Stimulated activated naive CD8-positive, alpha-beta T cell treated with anti-CD3 and anti-CD28 coated beads, Interleukin-15, Interleukin-2, amounts not matched to agents 100 U/mL and 50 U/mL, for 24 hours (primary cell): ENCODE results near the gene SLC9A9.

Source experiments
- ATAC-seq: fragments of 150-1000 bp; cut with Tn5 transposase; one replicate; pipeline ENCODE4 v1.10.0; 2021
- DNase-seq: peaks from one replicate; pipeline ENCODE4 v3.0.0; 2021

SLC9A9 gene

GRCh38 chr3:143506190-143506589 lies 342.1 kb downstream of the SLC9A9 start:
- ATAC-seq (no peak), DNase-seq (no peak)

- DNase-seq (no peak), ATAC-seq (no peak)
These were observed 344.9 kb downstream of the SLC9A9 start for GRCh38 chr3:143503325-143503885.

GRCh38 chr3:143502081-143502480 lies 346.2 kb downstream of the SLC9A9 start:
- DNase-seq (no peak), ATAC-seq (no peak)

GRCh38 chr3:143497382-143497781 lies 350.9 kb downstream of the SLC9A9 start:
- DNase-seq (no peak), ATAC-seq (no peak)

- ATAC-seq = no peak
These were observed 352.1 kb downstream of the SLC9A9 start for GRCh38 chr3:143496191-143496590.

GRCh38 chr3:143495527-143495926 lies 352.7 kb downstream of the SLC9A9 start:
- ATAC-seq (no peak), DNase-seq (no peak)

More at GRCh38 chr3:143496191-143496590, 352.1 kb downstream of the SLC9A9 start:
- no peak for DNase-seq

GRCh38 chr3:143486611-143487010 lies 361.7 kb downstream of the SLC9A9 start:
- DNase-seq = no peak
- no peak for ATAC-seq

- ATAC-seq = no peak
- no peak for DNase-seq
These were observed 363.3 kb downstream of the SLC9A9 start for GRCh38 chr3:143484846-143485512.

- ATAC-seq = no peak
- DNase-seq = no peak
These were observed 365.1 kb downstream of the SLC9A9 start for GRCh38 chr3:143483214-143483613.

GRCh38 chr3:143482106-143483088 lies 365.9 kb downstream of the SLC9A9 start:
- DNase-seq = no peak
- ATAC-seq = no peak

- ATAC-seq = no peak
- no peak for DNase-seq
These were observed 367.9 kb downstream of the SLC9A9 start for GRCh38 chr3:143480344-143480743.

GRCh38 chr3:143479727-143480126 lies 368.5 kb downstream of the SLC9A9 start:
- DNase-seq (no peak), ATAC-seq (no peak)

GRCh38 chr3:143478115-143478693 lies 370.1 kb downstream of the SLC9A9 start:
- ATAC-seq (peak; percentile 32), DNase-seq (no peak)

GRCh38 chr3:143476965-143477640 lies 371.2 kb downstream of the SLC9A9 start:
- DNase-seq = no peak
- ATAC-seq = no peak

GRCh38 chr3:143475981-143476380 lies 372.3 kb downstream of the SLC9A9 start:
- ATAC-seq (no peak), DNase-seq (no peak)

GRCh38 chr3:143472731-143473523 lies 375.3 kb downstream of the SLC9A9 start:
- no peak for DNase-seq
- no peak for ATAC-seq

- ATAC-seq = no peak
- no peak for DNase-seq
These were observed 376.6 kb downstream of the SLC9A9 start for GRCh38 chr3:143471705-143472104.

GRCh38 chr3:143469159-143469558 lies 379.1 kb downstream of the SLC9A9 start:
- DNase-seq (no peak), ATAC-seq (no peak)

- ATAC-seq (no peak), DNase-seq (no peak)
These were observed 382.6 kb downstream of the SLC9A9 start for GRCh38 chr3:143465666-143466065.

- no peak for DNase-seq
- peak; percentile 19 for ATAC-seq
These were observed 383.4 kb downstream of the SLC9A9 start for GRCh38 chr3:143464850-143465249.

- DNase-seq = no peak
- no peak for ATAC-seq
These were observed 392.8 kb downstream of the SLC9A9 start for GRCh38 chr3:143455480-143455879.
